ENCODE measurements around the gene ZNF761.
A peak's percentile ranks its signal among the peaks of the same experiment; 100 is the strongest.
"Not testable (repeated sequence)": the region's sequence is repeated elsewhere in the genome, so short reads cannot be mapped to it uniquely, and the experiment has no call there.

Gene ZNF761

DNA sequence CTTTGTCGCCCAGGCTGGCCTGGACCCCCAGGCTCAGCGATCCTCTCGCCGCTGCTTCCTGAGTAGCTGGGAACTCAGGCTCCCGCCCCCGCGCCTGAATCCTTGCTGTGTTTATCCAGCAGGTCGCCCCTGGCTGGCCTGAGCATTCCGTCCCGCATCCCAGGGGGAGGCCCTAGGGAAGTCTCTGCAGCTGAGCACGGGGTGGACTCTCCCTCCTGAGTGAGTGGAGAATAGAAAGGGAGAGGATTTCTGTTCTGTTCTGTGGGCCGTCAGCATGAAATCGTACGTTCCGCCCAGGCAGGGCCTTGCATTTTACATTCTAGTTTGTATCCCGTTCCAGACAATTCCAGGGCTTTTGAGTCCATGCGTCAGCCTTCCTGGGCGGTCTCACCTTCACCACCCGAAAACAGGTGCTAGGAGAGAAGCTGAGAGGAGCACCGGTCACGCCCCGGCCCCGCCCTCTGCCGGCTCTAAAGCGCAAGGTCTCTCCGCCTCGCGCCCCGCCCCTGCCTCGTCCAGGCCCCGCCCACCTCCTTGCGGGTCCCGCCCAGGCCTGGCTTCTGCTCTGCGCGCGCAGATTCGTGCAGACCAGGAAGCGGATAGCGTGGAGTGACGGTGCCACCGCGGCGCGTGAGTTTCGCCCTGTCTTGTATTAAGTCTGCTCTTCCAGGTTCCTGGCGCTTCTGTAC lies at the start of gene ZNF761:
Gene ZNF761 (plus strand): TSS at position 586 of the 689 bp plus-strand sequence. CDS start 15,285 bp downstream, outside the sequence.
- peak within 1 kb of the TSS; percentile 77 for H3K9ac ChIP-seq (ENCODE audit: low read length)
- H3K4me3 ChIP-seq (ENCODE audit: low read length), result peak within 1 kb of the TSS; percentile 88
- H3K27ac ChIP-seq (ENCODE audit: low read length), result peak within 1 kb of the TSS; percentile 76
- peaks cover 3% of the 10 kb centered on the region for H3K36me3 ChIP-seq (ENCODE audit: control insufficient read depth, low read depth, low read length)
- H3K27me3 ChIP-seq (ENCODE audit: control insufficient read depth, insufficient read depth, low read length), result no peaks in the 10 kb centered on the region
- no peaks in the 10 kb centered on the region for H3K9me3 ChIP-seq (ENCODE audit: control insufficient read depth, low read depth, low read length)
- H3K4me1 ChIP-seq (ENCODE audit: control insufficient read depth, low read depth, low read length), result peaks cover 3% of the 10 kb centered on the region

DNA sequence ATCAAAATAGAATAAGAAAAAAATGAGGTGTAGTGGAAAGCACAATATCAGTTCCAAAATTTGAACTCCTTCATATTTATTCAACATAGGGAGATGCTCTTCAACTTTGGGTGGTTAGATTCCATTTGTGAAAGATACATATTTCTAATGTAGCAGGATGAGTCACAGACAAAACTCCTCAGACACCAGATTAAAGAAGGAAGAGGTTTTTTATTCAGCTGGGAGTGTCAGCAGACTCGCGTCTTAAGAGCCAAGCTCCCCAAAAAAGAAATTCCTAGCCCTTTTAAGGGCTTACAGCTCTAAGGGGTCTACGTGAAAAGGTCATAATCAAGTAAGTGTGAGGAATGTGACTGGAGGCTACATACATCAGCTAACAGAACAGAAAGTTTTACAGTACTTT lies 43.6 kb upstream of the ZNF761 start:
- Histone ChIP-seq H3K4me1 (ENCODE audit: control insufficient read depth, low read depth, low read length) (no peaks in the 10 kb centered on the region), H3K9ac (ENCODE audit: low read length) (no peak overlapping the region), H3K27me3 (ENCODE audit: control insufficient read depth, insufficient read depth, low read length) (no peaks in the 10 kb centered on the region), H3K27ac (ENCODE audit: low read length) (no peak overlapping the region), H3K36me3 (ENCODE audit: control insufficient read depth, low read depth, low read length) (no peaks in the 10 kb centered on the region), H3K9me3 (ENCODE audit: control insufficient read depth, low read depth, low read length) (peaks cover 9% of the 10 kb centered on the region), H3K4me3 (ENCODE audit: low read length) (no peak overlapping the region)

DNA sequence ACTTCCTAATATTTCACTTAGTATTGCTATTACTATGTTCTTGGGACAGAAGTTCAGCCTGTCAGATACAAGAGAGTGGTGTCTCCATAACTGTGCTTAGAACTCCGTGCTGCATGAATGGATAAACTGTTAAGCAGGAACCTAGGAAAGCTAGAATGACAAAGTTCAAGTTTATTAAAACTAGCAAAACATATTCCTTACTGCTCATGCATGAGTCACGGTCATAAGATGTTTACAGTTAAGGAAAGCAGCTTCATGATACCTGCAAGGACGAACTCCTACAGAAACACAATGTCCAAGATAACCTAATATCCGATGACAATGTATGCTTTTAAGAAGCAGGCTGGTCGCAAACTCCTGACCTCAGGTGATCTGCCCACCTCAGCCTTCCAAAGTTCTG lies 42.9 kb upstream of the ZNF761 start:
- H3K4me1 ChIP-seq (ENCODE audit: control insufficient read depth, low read depth, low read length), result no peaks in the 10 kb centered on the region
- H3K9me3 ChIP-seq (ENCODE audit: control insufficient read depth, low read depth, low read length), result peaks cover 6% of the 10 kb centered on the region
- no peaks in the 10 kb centered on the region for H3K36me3 ChIP-seq (ENCODE audit: control insufficient read depth, low read depth, low read length)
- no peaks in the 10 kb centered on the region for H3K27me3 ChIP-seq (ENCODE audit: control insufficient read depth, insufficient read depth, low read length)
- H3K9ac ChIP-seq (ENCODE audit: low read length), result no peak overlapping the region
- H3K4me3 ChIP-seq (ENCODE audit: low read length), result no peak overlapping the region
- H3K27ac ChIP-seq (ENCODE audit: low read length), result no peak overlapping the region

DNA sequence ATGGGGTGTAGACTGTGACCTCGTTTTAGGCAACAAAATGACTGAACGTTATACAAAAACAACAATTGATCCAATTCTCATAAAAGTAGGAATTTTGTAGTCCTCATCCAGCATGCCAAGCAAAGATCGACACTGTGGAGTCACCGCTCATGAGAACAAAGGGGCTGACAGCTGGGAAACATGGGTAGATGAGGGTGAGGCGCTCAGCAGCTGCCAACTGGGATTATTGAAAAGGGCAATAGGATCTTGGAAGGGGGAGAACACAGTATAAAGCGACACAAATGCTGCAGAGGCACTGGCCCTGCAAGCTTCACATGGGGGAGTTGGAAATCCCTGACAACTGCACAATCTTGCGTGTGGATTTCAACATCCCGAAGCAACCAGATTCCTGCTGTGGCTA lies 42.2 kb upstream of the ZNF761 start:
- no peak overlapping the region for H3K27ac ChIP-seq (ENCODE audit: low read length)
- no peak overlapping the region for H3K4me3 ChIP-seq (ENCODE audit: low read length)
- peaks cover 6% of the 10 kb centered on the region for H3K9me3 ChIP-seq (ENCODE audit: control insufficient read depth, low read depth, low read length)
- no peaks in the 10 kb centered on the region for H3K4me1 ChIP-seq (ENCODE audit: control insufficient read depth, low read depth, low read length)
- no peak overlapping the region for H3K9ac ChIP-seq (ENCODE audit: low read length)
- H3K27me3 ChIP-seq (ENCODE audit: control insufficient read depth, insufficient read depth, low read length), result no peaks in the 10 kb centered on the region
- H3K36me3 ChIP-seq (ENCODE audit: control insufficient read depth, low read depth, low read length), result no peaks in the 10 kb centered on the region

DNA sequence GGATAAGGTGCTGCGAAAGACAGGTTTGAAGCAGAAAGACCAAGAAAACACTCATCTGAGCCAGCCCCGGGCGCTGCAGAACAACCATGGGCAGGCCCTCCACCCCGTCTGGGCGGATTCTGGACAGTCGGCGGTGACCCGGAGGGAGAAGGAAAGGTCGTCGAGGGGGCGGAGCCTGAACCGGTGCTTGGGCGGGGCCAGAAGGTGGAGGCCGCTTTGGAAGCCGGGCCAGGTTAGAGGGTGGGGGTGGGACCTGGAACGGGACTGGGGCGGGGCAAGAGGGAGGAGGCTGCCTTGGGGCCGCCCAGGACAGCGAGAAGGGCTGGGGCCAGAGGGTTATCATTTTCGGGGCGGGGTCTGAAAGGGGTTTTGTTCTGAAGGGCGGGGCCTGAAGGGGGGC lies 41.8 kb upstream of the ZNF761 start:
- H3K9me3 ChIP-seq (ENCODE audit: control insufficient read depth, low read depth, low read length), result peaks cover 3% of the 10 kb centered on the region
- H3K27ac ChIP-seq (ENCODE audit: low read length), result no peak overlapping the region
- no peaks in the 10 kb centered on the region for H3K36me3 ChIP-seq (ENCODE audit: control insufficient read depth, low read depth, low read length)
- H3K27me3 ChIP-seq (ENCODE audit: control insufficient read depth, insufficient read depth, low read length), result no peaks in the 10 kb centered on the region
- no peak overlapping the region for H3K9ac ChIP-seq (ENCODE audit: low read length)
- no peaks in the 10 kb centered on the region for H3K4me1 ChIP-seq (ENCODE audit: control insufficient read depth, low read depth, low read length)
- no peak overlapping the region for H3K4me3 ChIP-seq (ENCODE audit: low read length)

DNA sequence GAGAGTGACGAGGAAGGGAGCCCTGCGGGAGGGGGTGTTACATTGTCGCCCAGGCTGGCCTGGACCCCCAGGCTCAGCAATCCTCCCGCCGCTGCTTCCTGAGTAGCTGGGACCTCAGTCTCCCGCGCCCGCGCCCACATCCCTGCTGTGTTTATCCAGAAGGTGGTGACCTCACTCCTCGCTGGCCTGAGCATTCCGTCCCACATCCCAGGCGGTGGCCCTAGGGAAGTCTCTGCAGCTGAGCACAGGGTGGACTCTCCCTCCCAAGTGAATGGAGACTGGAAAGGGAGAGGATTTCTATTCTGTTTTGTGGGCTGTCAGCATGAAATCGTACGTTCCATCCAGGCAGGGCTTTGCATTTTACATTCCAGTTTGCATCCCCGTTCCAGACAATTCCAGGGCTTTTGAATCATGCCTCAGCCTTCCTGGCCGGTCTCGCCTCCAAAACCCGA lies 37.2 kb upstream of the ZNF761 start:
- peaks cover 6% of the 10 kb centered on the region for H3K4me1 ChIP-seq (ENCODE audit: control insufficient read depth, low read depth, low read length)
- peaks cover 5% of the 10 kb centered on the region for H3K36me3 ChIP-seq (ENCODE audit: control insufficient read depth, low read depth, low read length)
- peaks cover 11% of the 10 kb centered on the region for H3K27me3 ChIP-seq (ENCODE audit: control insufficient read depth, insufficient read depth, low read length)
- peak overlapping the region; percentile 47 for H3K9ac ChIP-seq (ENCODE audit: low read length)
- H3K4me3 ChIP-seq (ENCODE audit: low read length), result peak overlapping the region; percentile 87
- H3K27ac ChIP-seq (ENCODE audit: low read length), result no peak overlapping the region
- no peaks in the 10 kb centered on the region for H3K9me3 ChIP-seq (ENCODE audit: control insufficient read depth, low read depth, low read length)

DNA sequence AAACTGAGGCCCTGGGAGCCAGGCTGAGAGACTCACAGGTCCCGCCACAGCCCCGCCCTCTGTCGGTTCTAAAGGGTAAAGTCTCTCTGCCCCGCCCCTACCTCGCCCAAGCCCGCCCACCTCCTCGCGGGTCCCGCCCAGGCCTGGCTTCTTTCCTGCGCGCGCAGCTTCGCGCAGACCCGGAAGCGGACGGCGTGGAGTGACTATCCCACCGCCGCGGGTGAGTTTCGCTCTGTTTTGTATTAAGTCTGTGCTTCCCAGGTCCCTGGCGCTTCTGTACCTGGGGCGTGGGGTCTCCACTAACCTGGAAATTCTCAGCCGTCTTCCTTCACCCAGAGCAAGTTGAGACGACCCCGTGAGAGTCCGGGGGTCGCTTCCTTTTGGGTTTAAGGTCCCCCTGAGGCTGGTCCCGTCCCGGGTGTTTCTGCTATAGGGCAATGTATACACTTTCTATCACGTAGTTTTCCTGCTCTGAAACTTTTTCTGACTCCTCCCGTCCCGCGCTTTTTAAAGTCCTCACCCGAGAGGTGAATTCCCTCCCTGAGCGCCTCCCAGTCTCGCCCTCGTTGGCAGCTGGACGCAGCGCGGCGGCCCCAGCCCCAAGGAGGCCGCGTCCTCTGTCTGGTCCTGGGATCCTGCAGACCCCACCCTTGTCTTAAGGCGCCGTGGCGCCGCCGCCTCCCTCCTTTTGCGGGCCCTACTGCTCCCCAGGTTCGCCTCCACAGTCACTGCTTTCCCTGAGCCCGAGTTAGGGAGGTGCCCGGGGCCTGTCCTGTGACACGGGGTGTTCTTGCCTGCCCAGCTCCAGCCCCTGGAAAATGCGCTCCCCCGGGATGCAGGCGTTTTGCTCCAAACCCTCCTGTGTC lies 36.6 kb upstream of the ZNF761 start, which contains the start of gene ZNF765:
Gene ZNF765 (plus strand): TSS at position 176 of the 866 bp plus-strand sequence. CDS start 2,867 bp downstream, outside the sequence.
- peaks cover 7% of the 10 kb centered on the region for H3K36me3 ChIP-seq (ENCODE audit: control insufficient read depth, low read depth, low read length)
- no peaks in the 10 kb centered on the region for H3K9me3 ChIP-seq (ENCODE audit: control insufficient read depth, low read depth, low read length)
- peak within 1 kb of the TSS; percentile 87 for H3K4me3 ChIP-seq (ENCODE audit: low read length)
- H3K4me1 ChIP-seq (ENCODE audit: control insufficient read depth, low read depth, low read length), result peaks cover 6% of the 10 kb centered on the region
- H3K9ac ChIP-seq (ENCODE audit: low read length), result peak within 1 kb of the TSS; percentile 48
- peaks cover 11% of the 10 kb centered on the region for H3K27me3 ChIP-seq (ENCODE audit: control insufficient read depth, insufficient read depth, low read length)
- no peak within 1 kb of the TSS for H3K27ac ChIP-seq (ENCODE audit: low read length)

DNA sequence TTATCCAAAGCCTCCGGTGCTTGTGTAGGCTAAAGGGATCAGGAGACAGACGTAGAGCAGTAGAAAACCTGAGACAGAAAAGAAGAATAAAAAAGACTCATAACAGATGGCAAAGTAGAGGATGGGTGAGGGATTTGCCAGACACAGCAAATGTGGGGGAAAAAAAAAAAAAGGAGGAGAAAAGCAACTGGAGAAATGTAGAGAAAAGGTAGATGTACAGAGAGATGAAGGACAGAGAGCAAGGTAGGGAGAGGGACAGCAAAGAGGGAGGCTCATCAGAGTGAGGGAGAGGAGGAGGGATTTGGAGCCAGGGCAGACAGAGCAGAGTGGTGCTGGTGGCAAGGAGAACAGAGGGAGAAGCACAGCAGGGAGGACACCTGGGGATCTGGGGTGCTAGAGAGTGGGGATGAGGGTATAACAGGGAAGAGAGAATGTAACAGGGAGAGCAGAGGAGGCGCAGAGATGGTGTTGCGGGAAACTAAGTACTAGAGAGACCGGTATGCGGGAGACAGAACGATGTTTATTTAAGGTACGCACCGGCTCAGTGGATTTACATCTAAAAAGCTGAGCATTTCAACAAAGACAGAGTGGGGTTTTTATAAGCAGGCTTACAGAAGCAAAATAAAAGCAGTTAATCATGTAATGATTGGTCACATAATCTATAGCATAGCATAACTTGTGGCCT lies 35.8 kb upstream of the ZNF761 start:
- H3K4me1 ChIP-seq (ENCODE audit: control insufficient read depth, low read depth, low read length); H3K27ac ChIP-seq (ENCODE audit: low read length); H3K36me3 ChIP-seq (ENCODE audit: control insufficient read depth, low read depth, low read length); H3K9ac ChIP-seq (ENCODE audit: low read length); H3K9me3 ChIP-seq (ENCODE audit: control insufficient read depth, low read depth, low read length): not testable (repeated sequence)
- peak overlapping the region; percentile 87 for H3K4me3 ChIP-seq (ENCODE audit: low read length)
- peaks cover 11% of the 10 kb centered on the region for H3K27me3 ChIP-seq (ENCODE audit: control insufficient read depth, insufficient read depth, low read length)

DNA sequence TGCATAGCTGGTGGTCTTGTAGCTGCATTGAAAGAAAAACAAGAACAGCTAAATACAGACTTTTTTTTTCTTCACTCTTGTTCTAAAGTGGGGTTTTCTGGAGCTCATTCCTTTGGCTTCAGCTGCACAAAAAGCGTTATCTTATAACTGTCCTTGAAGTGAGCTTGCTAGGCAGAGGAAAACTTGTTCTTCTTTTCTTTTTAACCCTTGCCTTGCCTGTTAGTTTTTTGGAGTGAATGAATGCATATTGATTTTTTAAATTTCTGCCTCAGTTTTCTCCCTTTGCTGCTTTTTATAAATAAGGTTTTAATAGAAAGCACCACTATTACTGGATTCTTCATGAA lies 35.3 kb upstream of the ZNF761 start:
- H3K4me3 ChIP-seq (ENCODE audit: low read length), result peak overlapping the region; percentile 87
- no peak overlapping the region for H3K9ac ChIP-seq (ENCODE audit: low read length)
- H3K4me1 ChIP-seq (ENCODE audit: control insufficient read depth, low read depth, low read length), result peaks cover 6% of the 10 kb centered on the region

DNA sequence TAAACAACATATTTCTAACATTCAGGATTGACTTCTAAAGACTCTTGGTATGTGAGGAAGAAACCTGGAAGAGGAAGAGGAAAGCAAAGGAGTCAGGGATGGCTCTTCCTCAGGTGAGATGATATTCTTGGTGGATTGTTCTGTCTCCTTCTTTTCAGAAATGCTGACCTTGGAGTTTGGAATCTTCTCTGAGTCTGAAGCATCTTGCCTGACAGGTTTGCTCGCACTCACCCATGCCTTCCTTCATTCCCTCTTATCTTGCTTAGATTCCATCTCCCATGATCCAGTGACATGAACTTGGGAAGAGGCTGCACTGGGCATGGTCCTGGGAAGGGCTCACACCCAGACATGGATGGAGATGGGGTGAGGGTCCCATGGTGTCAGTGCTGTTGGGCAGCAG lies 33.9 kb upstream of the ZNF761 start:
- not testable (repeated sequence) for H3K9me3 ChIP-seq (ENCODE audit: control insufficient read depth, low read depth, low read length)

More for the DNA sequence above, 35.3 kb upstream of the ZNF761 start:
- Histone ChIP-seq H3K27ac (ENCODE audit: low read length) (no peak overlapping the region), H3K27me3 (ENCODE audit: control insufficient read depth, insufficient read depth, low read length) (peaks cover 11% of the 10 kb centered on the region), H3K36me3 (ENCODE audit: control insufficient read depth, low read depth, low read length) (peaks cover 9% of the 10 kb centered on the region), H3K9me3 (ENCODE audit: control insufficient read depth, low read depth, low read length) (no peaks in the 10 kb centered on the region)

DNA sequence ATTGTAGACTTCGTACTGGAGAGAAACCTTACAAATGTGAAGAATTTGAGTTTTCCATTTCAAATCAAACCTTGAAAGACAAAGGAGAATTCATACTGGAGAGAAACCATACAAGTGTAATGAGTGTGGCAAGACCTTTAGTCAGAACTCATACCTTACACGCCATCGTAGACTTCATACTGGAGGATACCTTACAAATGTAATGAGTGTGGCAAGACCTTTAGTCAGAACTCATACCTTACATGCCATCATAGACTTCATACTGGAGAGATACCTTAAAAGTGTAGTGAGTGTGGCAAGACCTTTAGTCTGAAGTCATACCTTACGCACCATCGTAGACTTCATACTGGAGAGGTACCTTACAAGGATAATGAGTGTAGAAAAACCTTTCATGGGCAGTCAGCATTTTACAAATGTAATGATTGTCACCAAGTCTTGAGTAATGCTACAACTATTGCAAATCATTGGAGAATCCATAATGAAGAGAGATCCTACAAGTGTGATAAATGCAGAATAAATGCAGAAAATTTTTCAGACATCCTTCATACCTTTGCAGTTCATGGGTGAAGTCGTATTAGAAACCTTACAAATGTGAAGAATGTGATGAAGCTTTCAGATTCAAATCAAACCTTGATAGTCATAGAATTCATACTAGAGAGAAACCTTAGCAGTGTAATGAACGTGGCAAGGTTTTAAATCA lies 22.1 kb upstream of the ZNF761 start:
- Histone ChIP-seq H3K36me3 (ENCODE audit: control insufficient read depth, low read depth, low read length) (peaks cover 24% of the 10 kb centered on the region), H3K9me3 (ENCODE audit: control insufficient read depth, low read depth, low read length) (peaks cover 39% of the 10 kb centered on the region), H3K4me3 (ENCODE audit: low read length) (no peak overlapping the region)

More for the DNA sequence above, 33.9 kb upstream of the ZNF761 start:
- H3K36me3 ChIP-seq (ENCODE audit: control insufficient read depth, low read depth, low read length), result peaks cover 13% of the 10 kb centered on the region
- H3K27ac ChIP-seq (ENCODE audit: low read length); H3K4me3 ChIP-seq (ENCODE audit: low read length); H3K9ac ChIP-seq (ENCODE audit: low read length); H3K4me1 ChIP-seq (ENCODE audit: control insufficient read depth, low read depth, low read length): not testable (repeated sequence)
- peaks cover 11% of the 10 kb centered on the region for H3K27me3 ChIP-seq (ENCODE audit: control insufficient read depth, insufficient read depth, low read length)

More for the DNA sequence above, 22.1 kb upstream of the ZNF761 start:
- Histone ChIP-seq H3K4me1 (ENCODE audit: control insufficient read depth, low read depth, low read length) (no peaks in the 10 kb centered on the region), H3K27me3 (ENCODE audit: control insufficient read depth, insufficient read depth, low read length) (no peaks in the 10 kb centered on the region), H3K9ac (ENCODE audit: low read length) (no peak overlapping the region), H3K27ac (ENCODE audit: low read length) (no peak overlapping the region)
